ENCODE data around the gene NIPSNAP2. TPM values are rescaled to one million over a fixed set of nuclear protein-coding genes. Genes with fewer than 3 reads are reported as not detected.
"Not testable (repeated sequence)": the region's sequence is repeated elsewhere in the genome, so short reads cannot be mapped to it uniquely, and the experiment has no call there.

NIPSNAP2 gene
- total and polyA plus RNA-seq, 7 experiments from 2014 or later, result 30.1 to 51.5 (median 35.6) TPM

GRCh38 chr7:55946545-55946944, 17.8 kb upstream of the NIPSNAP2 start:
- no peak overlapping the region for H3K4me3 ChIP-seq (ENCODE audit: low read length)
- Mint-ChIP-seq H3K9me3 (peaks cover 4 to 32% (median 14%) of the 10 kb centered on the region in 11 donors), H3K27ac (no peak overlapping the region), H3K4me1 (peaks cover 0 to 5% (median 3%) of the 10 kb centered on the region in 7 donors), H3K27me3 (no peaks in the 10 kb centered on the region), H3K4me3 (no peak overlapping the region), H3K36me3 (peaks cover 1 to 16% (median 13%) of the 10 kb centered on the region in 5 donors)
- intact Hi-C loops (cut with micrococcal nuclease), result no loop called here
- ATAC-seq, result no peak
- POLR2A ChIA-PET, result no interaction called here
- H3K27ac ChIP-seq (ENCODE audit: low read depth, low read length), result no peak overlapping the region
- H3K4me1 ChIP-seq (ENCODE audit: control insufficient read depth in 2 of 2, insufficient read depth in 2 of 2, low read length in 2 of 2), result no peaks in the 10 kb centered on the region
- no peaks in the 10 kb centered on the region for H3K9me3 ChIP-seq (ENCODE audit: control insufficient read depth in 2 of 3, low read length in 3 of 3)
- no peaks in the 10 kb centered on the region for H3K36me3 ChIP-seq (ENCODE audit: control insufficient read depth in 2 of 3, insufficient read depth in 3 of 3, low read length in 3 of 3)
- DNase-seq, result no peak
- CTCF ChIA-PET, result no interaction called here
- H3K27me3 ChIP-seq (ENCODE audit: control insufficient read depth in 2 of 2, insufficient read depth in 2 of 2, low read length in 2 of 2), result no peaks in the 10 kb centered on the region

- H3K4me1 ChIP-seq (ENCODE audit: control insufficient read depth in 2 of 2, insufficient read depth in 2 of 2, low read length in 2 of 2), result peaks cover 0 to 4% of the 10 kb centered on the region in 2 donors
- POLR2A ChIA-PET, result interaction anchor here (0.6 kb wide), 1 partner anchor 12 kb away, joined by 5 read pairs; no protein-coding TSS in a partner anchor
- H3K27ac Mint-ChIP-seq, result peak within 1 kb of the TSS; percentile 92 to 98 (median 96)
- peaks cover 5 to 15% (median 9%) of the 10 kb centered on the region in 5 donors for H3K36me3 Mint-ChIP-seq
- H3K9me3 Mint-ChIP-seq, result peaks cover 0 to 2% (median under 1%) of the 10 kb centered on the region in 11 donors
- H3K9me3 ChIP-seq (ENCODE audit: control insufficient read depth in 2 of 3, low read length in 3 of 3), result no peaks in the 10 kb centered on the region
- H3K4me3 ChIP-seq (ENCODE audit: low read length), result peak within 1 kb of the TSS; percentile 68
- peak within 1 kb of the TSS; percentile 86 for H3K27ac ChIP-seq (ENCODE audit: low read depth, low read length)
- H3K4me1 Mint-ChIP-seq, result peaks cover 10 to 33% (median 24%) of the 10 kb centered on the region in 7 donors
- peaks cover 0 to 2% (median 0%) of the 10 kb centered on the region in 5 donors for H3K27me3 Mint-ChIP-seq
- CTCF ChIA-PET, result interaction anchor here (0.7 to 1.1 kb wide), 2 partner anchors 10 to 478 kb away, joined by 3 to 8 read pairs; no protein-coding TSS in a partner anchor
- DNase-seq (peak; percentile 86 to 96 (median 94)), ATAC-seq (peak; percentile 100)
- no peaks in the 10 kb centered on the region for H3K27me3 ChIP-seq (ENCODE audit: control insufficient read depth in 2 of 2, insufficient read depth in 2 of 2, low read length in 2 of 2)
- H3K36me3 ChIP-seq (ENCODE audit: control insufficient read depth in 2 of 3, insufficient read depth in 3 of 3, low read length in 3 of 3), result peaks cover 0 to 7% (median 0%) of the 10 kb centered on the region in 3 experiments
- intact Hi-C loops (cut with micrococcal nuclease), result loop anchor here (1.0 to 5.0 kb wide), 8 partner anchors 13 to 1194 kb away; partner anchors contain the start of genes CCT6A (in 2 of the 2), CHCHD2 (in 2 of the 2), NIPSNAP2 (in 2 of the 2) and PSPH (in 2 of the 2)
- peak within 1 kb of the TSS; percentile 84 to 99 (median 96) for H3K4me3 Mint-ChIP-seq
Observed at GRCh38 chr7:55951637-55952351, 12.6 kb upstream of the NIPSNAP2 start, which contains the start of gene MRPS17. MRPS17 (plus strand) TSS chr7:55951877; CDS start chr7:55953196, 1,319 bp downstream.

- POLR2A ChIA-PET, result interaction anchor here (0.6 kb wide), 1 partner anchor 12 kb away, joined by 5 read pairs; no protein-coding TSS in a partner anchor
Observed at GRCh38 chr7:55952352-55952671, 12.1 kb upstream of the NIPSNAP2 start.

GRCh38 chr7:55953707-55954475, 10.5 kb upstream of the NIPSNAP2 start:
- no peak overlapping the region for H3K4me3 ChIP-seq (ENCODE audit: low read length)
- Mint-ChIP-seq H3K27me3 (peaks cover 0 to 2% (median 0%) of the 10 kb centered on the region in 5 donors), H3K4me1 (peaks cover 14 to 35% (median 27%) of the 10 kb centered on the region in 7 donors), H3K9me3 (peaks cover 0 to 2% (median 0%) of the 10 kb centered on the region in 11 donors), H3K36me3 (peaks cover 5 to 15% (median 12%) of the 10 kb centered on the region in 5 donors), H3K4me3 (peak overlapping the region in 8 of 10 donors; percentile 2 to 98 (median 90)), H3K27ac (peak overlapping the region in 7 of 9 donors; percentile 22 to 97 (median 79))
- H3K9me3 ChIP-seq (ENCODE audit: control insufficient read depth in 2 of 3, low read length in 3 of 3), result no peaks in the 10 kb centered on the region
- CTCF ChIA-PET, result interaction anchor here (1.0 kb wide), 1 partner anchor 10 kb away, joined by 3 read pairs; the partner anchor contains the start of gene NIPSNAP2
- peaks cover 0 to 4% of the 10 kb centered on the region in 2 donors for H3K4me1 ChIP-seq (ENCODE audit: control insufficient read depth in 2 of 2, insufficient read depth in 2 of 2, low read length in 2 of 2)
- intact Hi-C loops (cut with micrococcal nuclease), result loop anchor here (5.0 kb wide), 2 partner anchors 382 to 1197 kb away; partner anchors contain the start of genes SEC61G (in 1 of the 2) and VOPP1 (in 1 of the 2)
- no peak overlapping the region for H3K27ac ChIP-seq (ENCODE audit: low read depth, low read length)
- no peak for ATAC-seq
- peaks cover 0 to 7% (median 0%) of the 10 kb centered on the region in 3 experiments for H3K36me3 ChIP-seq (ENCODE audit: control insufficient read depth in 2 of 3, insufficient read depth in 3 of 3, low read length in 3 of 3)
- H3K27me3 ChIP-seq (ENCODE audit: control insufficient read depth in 2 of 2, insufficient read depth in 2 of 2, low read length in 2 of 2), result no peaks in the 10 kb centered on the region
- POLR2A ChIA-PET, result interaction anchor here (0.5 to 0.6 kb wide), 2 partner anchors 12 to 16 kb away, joined by 3 read pairs; no protein-coding TSS in a partner anchor
- no peak for DNase-seq

More at GRCh38 chr7:55952352-55952671, 12.1 kb upstream of the NIPSNAP2 start:
- H3K27me3 ChIP-seq (ENCODE audit: control insufficient read depth in 2 of 2, insufficient read depth in 2 of 2, low read length in 2 of 2); ATAC-seq; CTCF ChIA-PET; H3K9me3 ChIP-seq (ENCODE audit: control insufficient read depth in 2 of 3, low read length in 3 of 3); H3K27me3 Mint-ChIP-seq; DNase-seq; H3K9me3 Mint-ChIP-seq; H3K36me3 ChIP-seq (ENCODE audit: control insufficient read depth in 2 of 3, insufficient read depth in 3 of 3, low read length in 3 of 3); H3K4me1 ChIP-seq (ENCODE audit: control insufficient read depth in 2 of 2, insufficient read depth in 2 of 2, low read length in 2 of 2): not testable (repeated sequence)
- intact Hi-C loops (cut with micrococcal nuclease), result loop anchor here (5.0 kb wide), 2 partner anchors 380 to 1195 kb away; partner anchors contain the start of genes SEC61G (in 1 of the 2) and VOPP1 (in 1 of the 2)
- H3K4me3 ChIP-seq (ENCODE audit: low read length), result peak overlapping the region; percentile 68
- Mint-ChIP-seq H3K27ac (peak overlapping the region; percentile 92 to 98 (median 96)), H3K4me1 (peaks cover 12 to 33% (median 24%) of the 10 kb centered on the region in 7 donors), H3K4me3 (peak overlapping the region; percentile 84 to 99 (median 96)), H3K36me3 (peaks cover 5 to 15% (median 9%) of the 10 kb centered on the region in 5 donors)
- peak overlapping the region; percentile 86 for H3K27ac ChIP-seq (ENCODE audit: low read depth, low read length)

- Mint-ChIP-seq H3K36me3 (peaks cover 5 to 16% (median 14%) of the 10 kb centered on the region in 5 donors), H3K4me3 (peak overlapping the region in 1 of 10 donors; percentile 15), H3K27ac (peak overlapping the region in 1 of 9 donors; percentile 48), H3K27me3 (no peaks in the 10 kb centered on the region), H3K4me1 (peaks cover 11 to 26% (median 18%) of the 10 kb centered on the region in 7 donors), H3K9me3 (no peaks in the 10 kb centered on the region)
- Histone ChIP-seq H3K27ac (ENCODE audit: low read depth, low read length) (no peak overlapping the region), H3K4me3 (ENCODE audit: low read length) (no peak overlapping the region), H3K9me3 (ENCODE audit: control insufficient read depth in 2 of 3, low read length in 3 of 3) (no peaks in the 10 kb centered on the region), H3K27me3 (ENCODE audit: control insufficient read depth in 2 of 2, insufficient read depth in 2 of 2, low read length in 2 of 2) (no peaks in the 10 kb centered on the region), H3K36me3 (ENCODE audit: control insufficient read depth in 2 of 3, insufficient read depth in 3 of 3, low read length in 3 of 3) (peaks cover 0 to 7% (median 0%) of the 10 kb centered on the region in 3 experiments), H3K4me1 (ENCODE audit: control insufficient read depth in 2 of 2, insufficient read depth in 2 of 2, low read length in 2 of 2) (peaks cover 0 to 3% of the 10 kb centered on the region in 2 donors)
- POLR2A ChIA-PET, result no interaction called here
- CTCF ChIA-PET, result no interaction called here
- no peak for ATAC-seq
- DNase-seq, result no peak
- intact Hi-C loops (cut with micrococcal nuclease), result no loop called here
Observed at GRCh38 chr7:55957190-55957589, 7.2 kb upstream of the NIPSNAP2 start.

GRCh38 chr7:55962014-55962413, 2.4 kb upstream of the NIPSNAP2 start:
- ATAC-seq (no peak), DNase-seq (no peak)
- peak overlapping the region in 5 of 10 donors; percentile 4 to 45 (median 18) for H3K4me3 Mint-ChIP-seq
- Histone ChIP-seq H3K27ac (ENCODE audit: low read depth, low read length) (no peak overlapping the region), H3K9me3 (ENCODE audit: control insufficient read depth in 2 of 3, low read length in 3 of 3) (no peaks in the 10 kb centered on the region), H3K36me3 (ENCODE audit: control insufficient read depth in 2 of 3, insufficient read depth in 3 of 3, low read length in 3 of 3) (no peaks in the 10 kb centered on the region), H3K27me3 (ENCODE audit: control insufficient read depth in 2 of 2, insufficient read depth in 2 of 2, low read length in 2 of 2) (no peaks in the 10 kb centered on the region), H3K4me1 (ENCODE audit: control insufficient read depth in 2 of 2, insufficient read depth in 2 of 2, low read length in 2 of 2) (peaks cover 10% of the 10 kb centered on the region in 2 donors), H3K4me3 (ENCODE audit: low read length) (no peak overlapping the region)
- H3K9me3 Mint-ChIP-seq, result no peaks in the 10 kb centered on the region
- peak overlapping the region in 5 of 9 donors; percentile 47 to 90 (median 84) for H3K27ac Mint-ChIP-seq
- no peaks in the 10 kb centered on the region for H3K27me3 Mint-ChIP-seq
- ChIA-PET CTCF (interaction anchor here (1.6 kb wide), 1 partner anchor 11 kb away, joined by 3 read pairs; no protein-coding TSS in a partner anchor), POLR2A (interaction anchor here (1.1 kb wide), 1 partner anchor 9 kb away, joined by 3 read pairs; no protein-coding TSS in a partner anchor)
- intact Hi-C loops (cut with micrococcal nuclease), result loop anchor here in 1 of 2 donors (5.0 kb wide), 2 partner anchors 390 to 530 kb away; partner anchors contain the start of gene VOPP1
- H3K4me1 Mint-ChIP-seq, result peaks cover 19 to 39% (median 26%) of the 10 kb centered on the region in 7 donors
- H3K36me3 Mint-ChIP-seq, result peaks cover 0 to 9% (median 3%) of the 10 kb centered on the region in 5 donors
